Aorta (tissue), 5 donors: ENCODE measurements around the gene TAF1B. TPM values are rescaled to one million over a fixed set of nuclear protein-coding genes. Genes with fewer than 3 reads are reported as not detected.

Experiments
- ATAC-seq: fragments of 200-7000 bp; cut with Tn5 transposase; one replicate; pipeline ENCODE4 v1.9.1; 2022; ENCODE audit warnings: moderate library complexity; ENCODE audit not compliant: low FRiP score
- DNase-seq, 2 donors: peaks; one replicate each; pipeline ENCODE4 v3.0.0-alpha.2; 2020
- H3K27ac ChIP-seq, 2 donors: one replicate each; pipeline ENCODE4 v1.5.1; 2013; ENCODE audit warnings: low read length in 2 of 2, mild to moderate bottlenecking in 2 of 2, moderate library complexity in 2 of 2, control low read depth in 1 of 2, inconsistent platforms in 1 of 2, low read depth in 1 of 2
- H3K27me3 ChIP-seq, 2 donors: one replicate each; pipeline ENCODE4 v1.6.1; 2013; ENCODE audit warnings: control low read depth in 1 of 2, low read length in 1 of 2, mild to moderate bottlenecking in 1 of 2, moderate library complexity in 1 of 2; ENCODE audit not compliant: insufficient read depth in 2 of 2, control insufficient read depth in 1 of 2
- H3K36me3 ChIP-seq, 2 donors: one replicate each; pipeline ENCODE4 v1.6.1; 2013; ENCODE audit warnings: control low read depth in 1 of 2, low read length in 1 of 2, mild to moderate bottlenecking in 1 of 2; ENCODE audit not compliant: insufficient read depth in 2 of 2, control insufficient read depth in 1 of 2
- H3K4me1 ChIP-seq, 2 donors: one replicate each; pipeline ENCODE4 v1.6.1; 2013; ENCODE audit warnings: low read length in 2 of 2, control low read depth in 1 of 2, mild to moderate bottlenecking in 1 of 2, moderate library complexity in 1 of 2; ENCODE audit not compliant: insufficient read depth in 2 of 2, control insufficient read depth in 1 of 2
- H3K4me3 ChIP-seq, 2 donors: one replicate each; pipeline ENCODE4 v1.5.1; 2013; ENCODE audit warnings: low read length in 2 of 2, control low read depth in 1 of 2, mild to moderate bottlenecking in 1 of 2
- H3K9me3 ChIP-seq: one replicate; pipeline ENCODE4 v1.6.1; 2013; ENCODE audit warnings: mild to moderate bottlenecking, low read length; ENCODE audit not compliant: control insufficient read depth
- WGBS, 2 donors: extraction: QIAGEN DNeasy Blood & Tissue Kit; methylation state at CpG; one replicate each; pipeline ENCODE4 v1.1.7; 2013; 5-methylcytosine and 5-hydroxymethylcytosine counted together
- intact Hi-C, 2 donors: fragments of 100-400 bp; cut with DNase I; formaldehyde crosslinking; loops; one replicate each; pipeline versions ENCODE4 v1.14.2 to v1.15.0; 2022
- polyA plus RNA-seq, 2 donors: library from polyadenylated mRNA; stranded (reverse); fragments of 200-250 nt; gene quantifications; one replicate each; pipeline ENCODE4 v1.2.3, GENCODE V29; 2013
- total RNA-seq, 2 donors: library from RNA; stranded (reverse); fragmentation: NEBNext Ultra II Directional; extraction: Animal tissue kit (Norgen Biotek cat#: 25700); gene quantifications; one replicate each; pipeline ENCODE4 v1.2.1, GENCODE V29; 2021
- donor health status: healthy with polysubstance abuse.
- donor health status: Bipolar disorder and iron deficiency.
- donor health status: DM: no; HTN: no; CAD: no.
- donor health status: DM: no; HTN: no; CAD: no.
- donor health status: DM: yes; HTN: yes; CAD: no.

Gene TAF1B
- total and polyA plus RNA-seq, 4 donors: 2.8 to 21.9 (median 12.8) TPM

- no peaks in the 10 kb centered on the region for H3K9me3 ChIP-seq
- intact Hi-C loops: loop anchor here in 1 of 2 donors (5.0 kb wide), 1 partner anchor 110 kb away; the partner anchor contains the start of gene TAF1B
- DNase-seq: no peak
- no peak overlapping the region for H3K27ac ChIP-seq
- WGBS, 2 donors: 28 to 29% methylated on average over 15 of the region's 15 CpGs
- H3K4me1 ChIP-seq: no peaks in the 10 kb centered on the region
- H3K27me3 ChIP-seq: no peaks in the 10 kb centered on the region
- H3K36me3 ChIP-seq: no peaks in the 10 kb centered on the region
- peak overlapping the region in 1 of 2 donors; percentile 91 for H3K4me3 ChIP-seq
- ATAC-seq: no peak
Measured at GRCh38 chr2:9952286-9952737, 109.0 kb downstream of the TAF1B start.

DNA sequence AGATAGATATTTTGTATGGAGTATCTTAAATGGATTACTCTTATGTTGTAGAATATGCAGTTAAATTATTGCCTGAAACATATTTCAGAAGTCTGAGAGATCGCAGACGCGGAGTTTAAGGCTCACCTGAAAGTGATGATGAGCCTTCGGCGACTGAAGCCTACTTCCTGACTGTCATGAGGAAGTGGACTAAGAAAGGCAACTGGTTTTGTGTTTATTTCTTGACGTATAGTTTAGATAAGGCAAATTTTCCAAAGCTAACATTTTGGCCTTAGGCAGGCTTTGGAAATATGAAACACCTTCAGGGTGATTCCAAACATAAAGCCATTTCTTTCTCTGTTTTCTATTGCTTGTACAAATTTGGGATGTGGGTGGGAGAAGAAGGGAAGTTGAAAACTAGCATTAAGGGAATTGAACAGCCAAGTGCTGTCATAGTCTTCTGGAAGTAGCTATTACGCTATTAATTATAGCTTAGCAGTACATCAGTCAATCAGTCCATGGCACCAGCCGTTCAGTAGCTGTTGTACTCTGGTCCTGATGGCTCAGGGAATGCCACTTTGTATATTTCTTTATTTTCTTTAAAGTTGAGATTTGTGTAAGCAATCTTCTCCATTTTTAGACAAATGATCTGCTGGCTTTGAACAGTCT, 109.7 kb downstream of the TAF1B start:
- Histone ChIP-seq H3K4me3 (no peak overlapping the region), H3K27ac (no peak overlapping the region), H3K36me3 (no peaks in the 10 kb centered on the region), H3K27me3 (no peaks in the 10 kb centered on the region), H3K9me3 (no peaks in the 10 kb centered on the region), H3K4me1 (no peaks in the 10 kb centered on the region)
- no peak for DNase-seq
- ATAC-seq: no peak
- 90 to 92% methylated on average over 8 of the region's 8 CpGs for WGBS, 2 donors
- intact Hi-C loops: loop anchor here in 1 of 2 donors (5.0 kb wide), 1 partner anchor 111 kb away; the partner anchor contains the start of gene TAF1B

GRCh38 chr2:9954136-9954535, 110.9 kb downstream of the TAF1B start:
- DNase-seq (no peak), ATAC-seq (no peak)
- Histone ChIP-seq H3K4me1 (no peaks in the 10 kb centered on the region), H3K36me3 (no peaks in the 10 kb centered on the region), H3K27ac (no peak overlapping the region), H3K4me3 (no peak overlapping the region), H3K9me3 (no peaks in the 10 kb centered on the region), H3K27me3 (no peaks in the 10 kb centered on the region)
- WGBS, 2 donors: 86 to 89% methylated on average over 3 of the region's 3 CpGs
- intact Hi-C loops: loop anchor here in 1 of 2 donors (5.0 kb wide), 1 partner anchor 112 kb away; the partner anchor contains the start of gene TAF1B

DNA sequence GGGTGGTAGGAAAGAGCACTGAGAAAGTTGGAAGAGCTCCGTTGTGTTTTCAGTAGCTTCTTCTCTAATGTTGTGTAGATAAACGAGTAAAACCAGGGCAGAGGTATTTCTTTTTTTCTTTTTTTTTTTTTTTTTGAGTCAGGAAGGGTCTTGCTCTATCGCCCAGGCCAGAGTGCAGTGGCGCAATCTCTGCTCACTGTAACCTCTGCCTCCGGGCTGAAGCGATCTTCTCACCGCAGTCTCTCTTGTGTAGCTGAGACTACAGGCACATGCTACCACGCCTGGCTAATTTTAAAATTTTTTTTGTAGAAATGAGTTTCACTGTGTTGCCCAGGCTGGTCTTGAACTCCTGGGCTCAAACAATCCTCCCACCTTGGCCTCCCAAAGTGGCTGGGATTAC, 114.8 kb downstream of the TAF1B start:
- WGBS, 2 donors: 88 to 91% methylated on average over 8 of the region's 8 CpGs
- Histone ChIP-seq H3K4me3 (no peak overlapping the region), H3K4me1 (no peaks in the 10 kb centered on the region), H3K36me3 (no peaks in the 10 kb centered on the region), H3K27ac (no peak overlapping the region), H3K27me3 (no peaks in the 10 kb centered on the region), H3K9me3 (no peaks in the 10 kb centered on the region)
- intact Hi-C loops: no loop called here
- DNase-seq (no peak), ATAC-seq (no peak)

- no peaks in the 10 kb centered on the region for H3K27me3 ChIP-seq
- WGBS, 2 donors: 92 to 94% methylated on average over 3 of the region's 3 CpGs
Measured at GRCh38 chr2:9959262-9959661, 116.0 kb downstream of the TAF1B start.

GRCh38 chr2:9961013-9961412, 117.7 kb downstream of the TAF1B start:
- no peaks in the 10 kb centered on the region for H3K27me3 ChIP-seq
- H3K4me3 ChIP-seq: no peak overlapping the region
- WGBS, 2 donors: 72 to 77% methylated on average over 10 of the region's 10 CpGs
- DNase-seq (no peak), ATAC-seq (no peak)
- no peak overlapping the region for H3K27ac ChIP-seq
- no peaks in the 10 kb centered on the region for H3K36me3 ChIP-seq
- H3K4me1 ChIP-seq: no peaks in the 10 kb centered on the region
- no peaks in the 10 kb centered on the region for H3K9me3 ChIP-seq
- intact Hi-C loops: no loop called here

More at GRCh38 chr2:9959262-9959661, 116.0 kb downstream of the TAF1B start:
- Histone ChIP-seq H3K27ac (no peak overlapping the region), H3K9me3 (no peaks in the 10 kb centered on the region), H3K4me3 (no peak overlapping the region), H3K4me1 (no peaks in the 10 kb centered on the region), H3K36me3 (no peaks in the 10 kb centered on the region)
- no peak for ATAC-seq
- DNase-seq: no peak
- intact Hi-C loops: no loop called here

DNA sequence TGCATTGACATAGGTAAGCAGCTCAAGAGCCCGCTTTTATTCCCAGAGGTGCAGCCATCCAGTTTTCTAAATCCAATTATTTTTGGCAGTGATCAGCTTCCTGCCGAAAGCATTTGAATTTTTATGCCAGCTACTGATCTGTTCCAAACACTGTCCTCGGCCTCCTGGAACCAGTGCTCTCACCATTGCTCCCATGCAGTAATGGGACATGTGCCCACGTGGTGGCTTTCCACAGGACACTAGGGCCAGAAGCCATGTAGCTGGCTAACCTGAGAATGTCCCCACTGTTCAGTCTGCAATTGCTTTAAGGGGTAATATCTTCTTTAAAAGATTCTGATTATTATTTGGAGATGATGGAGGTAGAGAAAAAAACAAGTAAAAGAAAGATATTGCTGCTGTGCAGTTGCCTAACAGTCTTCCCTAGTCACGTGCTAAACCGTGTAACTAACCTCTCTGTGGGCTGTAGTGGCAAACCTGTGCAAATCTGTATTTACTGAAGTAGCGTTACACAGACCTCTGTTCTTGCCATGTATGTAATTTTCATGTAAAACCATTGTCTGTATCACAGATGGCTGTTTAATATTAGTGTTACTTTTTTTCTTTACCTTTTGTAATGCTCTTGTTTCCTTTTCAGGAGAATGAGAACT, 121.2 kb downstream of the TAF1B start:
- H3K27ac ChIP-seq: no peak overlapping the region
- H3K36me3 ChIP-seq: no peaks in the 10 kb centered on the region
- no peaks in the 10 kb centered on the region for H3K9me3 ChIP-seq
- ATAC-seq (no peak), DNase-seq (no peak)
- H3K27me3 ChIP-seq: no peaks in the 10 kb centered on the region
- no peak overlapping the region for H3K4me3 ChIP-seq
- no peaks in the 10 kb centered on the region for H3K4me1 ChIP-seq
- intact Hi-C loops: no loop called here
- 64 to 69% methylated on average over 7 of the region's 7 CpGs for WGBS, 2 donors

DNA sequence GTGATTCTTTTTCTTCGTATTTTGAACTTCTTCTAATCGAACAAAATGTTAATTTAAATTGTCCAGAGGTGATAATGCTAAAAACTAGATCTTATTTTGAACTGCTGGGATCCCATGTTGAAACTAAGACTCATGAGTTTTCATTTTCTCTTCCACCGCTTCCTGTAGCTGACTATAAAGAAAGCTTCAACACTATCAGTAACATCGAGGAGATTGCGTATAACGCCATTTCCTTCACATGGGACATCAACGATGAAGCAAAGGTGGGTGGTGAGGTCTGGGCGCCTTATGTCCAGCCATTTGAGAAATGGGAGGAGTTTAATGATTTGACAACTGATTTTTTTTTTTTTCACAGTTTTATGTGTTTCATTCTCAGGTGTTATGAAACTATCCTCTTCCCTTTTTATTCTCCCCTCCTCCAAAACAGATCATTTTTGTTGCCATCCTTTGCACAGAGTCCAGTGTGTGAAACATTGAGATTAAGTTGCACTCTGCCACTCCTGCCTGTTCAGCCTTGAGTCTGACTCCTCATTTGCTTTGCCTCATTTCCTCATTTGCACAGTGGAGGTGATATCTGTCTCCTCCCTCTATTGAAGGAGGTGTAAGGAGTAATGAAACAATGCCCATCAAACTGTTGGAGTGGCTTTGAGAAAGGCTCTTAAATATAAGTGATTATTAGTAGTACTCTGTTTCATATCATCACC, 122.0 kb downstream of the TAF1B start:
- Histone ChIP-seq H3K36me3 (no peaks in the 10 kb centered on the region), H3K27me3 (no peaks in the 10 kb centered on the region), H3K4me1 (no peaks in the 10 kb centered on the region), H3K9me3 (no peaks in the 10 kb centered on the region), H3K4me3 (no peak overlapping the region), H3K27ac (no peak overlapping the region)
- no peak for DNase-seq
- intact Hi-C loops: no loop called here
- ATAC-seq: no peak
- 94 to 96% methylated on average over 8 of the region's 8 CpGs for WGBS, 2 donors
